8988T (cell line): ENCODE measurements around the gene SEMA3A.
"Not testable (repeated sequence)": the region's sequence is repeated elsewhere in the genome, so short reads cannot be mapped to it uniquely, and the experiment has no call there.

Experiments
- DNase-seq: peaks from one replicate; pipeline ENCODE4 v3.0.0; 2011

SEMA3A gene

DNA sequence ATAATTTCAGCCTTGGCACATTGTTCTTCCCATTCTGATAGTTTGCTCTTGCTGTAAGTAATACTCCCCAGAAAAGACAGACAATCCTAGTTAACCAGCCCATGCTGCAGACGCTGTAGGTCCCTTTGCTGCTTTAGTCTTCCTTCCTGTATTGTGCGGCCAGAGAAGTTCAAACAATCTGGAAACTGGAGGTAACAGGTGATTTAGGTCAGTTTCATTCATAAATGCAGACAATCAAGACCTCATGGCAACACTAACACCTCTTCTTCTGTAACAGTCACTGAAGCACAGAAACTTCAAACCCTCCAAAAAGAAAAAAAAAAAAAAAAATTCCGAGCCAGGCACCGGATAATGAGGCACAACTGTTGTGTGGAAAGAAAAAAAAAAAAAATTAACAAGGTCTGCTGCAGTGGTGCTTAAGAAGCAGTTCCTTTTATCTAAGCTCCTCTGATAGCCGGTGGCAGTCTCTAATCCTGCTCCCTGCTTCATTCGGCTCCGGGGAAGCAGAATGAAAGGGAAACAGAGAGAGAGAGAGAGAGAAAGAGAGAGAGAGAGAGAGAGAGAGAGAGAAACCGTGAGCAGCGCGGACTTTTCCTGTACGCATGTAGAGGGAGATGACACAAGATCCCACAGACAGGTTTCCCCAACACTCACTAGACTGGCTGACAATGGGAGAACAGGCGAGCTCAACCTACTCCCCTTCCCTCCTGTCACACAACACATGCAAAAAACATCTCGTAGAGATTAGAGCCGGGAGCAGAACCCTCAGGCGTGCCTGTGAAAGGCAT lies at the start of gene SEMA3A:
TSS of gene SEMA3A (minus strand) at position 306 of the 788 bp plus-strand sequence. CDS start at position 103, 203 bp downstream.
- DNase-seq: no peak

DNA sequence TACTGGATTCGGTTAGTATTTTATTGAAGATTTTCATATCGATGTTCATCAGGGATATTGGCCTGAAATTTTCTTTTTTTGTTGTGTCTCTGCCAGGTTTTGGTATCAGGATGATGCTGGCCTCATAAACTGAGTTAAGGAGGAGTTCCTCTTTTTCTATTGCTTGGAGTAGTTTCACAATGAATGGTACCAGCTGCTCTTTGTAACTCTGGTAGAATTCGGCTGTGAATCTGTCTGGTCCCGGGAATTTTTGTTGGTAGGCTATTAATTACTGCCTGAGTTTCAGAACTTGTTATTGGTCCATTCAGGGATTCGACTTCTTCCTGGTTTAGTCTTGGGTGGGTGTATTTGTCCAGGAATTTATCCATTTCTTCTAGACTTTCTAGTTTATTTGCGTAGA lies 48.4 kb upstream of the SEMA3A start:
- DNase-seq: not testable (repeated sequence)

DNA sequence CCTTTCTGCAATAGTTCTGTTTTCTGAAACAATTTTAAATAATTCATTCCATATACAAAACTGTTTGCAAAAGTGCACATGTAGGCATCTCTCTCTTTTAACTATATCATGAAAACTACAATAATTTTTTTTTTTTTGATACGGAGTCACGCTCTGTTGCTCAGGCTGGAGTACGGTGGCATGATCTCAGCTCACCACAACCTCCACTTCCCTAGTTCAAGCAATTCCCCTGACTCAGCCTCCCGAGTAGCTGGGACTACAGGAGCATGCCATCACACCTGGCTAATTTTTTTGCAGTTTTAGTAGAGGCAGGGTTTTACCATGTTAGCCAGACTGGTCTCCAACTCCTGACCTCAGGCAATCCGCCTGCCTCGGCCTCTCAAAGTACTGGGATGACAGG lies 44.0 kb upstream of the SEMA3A start:
- no peak for DNase-seq

DNA sequence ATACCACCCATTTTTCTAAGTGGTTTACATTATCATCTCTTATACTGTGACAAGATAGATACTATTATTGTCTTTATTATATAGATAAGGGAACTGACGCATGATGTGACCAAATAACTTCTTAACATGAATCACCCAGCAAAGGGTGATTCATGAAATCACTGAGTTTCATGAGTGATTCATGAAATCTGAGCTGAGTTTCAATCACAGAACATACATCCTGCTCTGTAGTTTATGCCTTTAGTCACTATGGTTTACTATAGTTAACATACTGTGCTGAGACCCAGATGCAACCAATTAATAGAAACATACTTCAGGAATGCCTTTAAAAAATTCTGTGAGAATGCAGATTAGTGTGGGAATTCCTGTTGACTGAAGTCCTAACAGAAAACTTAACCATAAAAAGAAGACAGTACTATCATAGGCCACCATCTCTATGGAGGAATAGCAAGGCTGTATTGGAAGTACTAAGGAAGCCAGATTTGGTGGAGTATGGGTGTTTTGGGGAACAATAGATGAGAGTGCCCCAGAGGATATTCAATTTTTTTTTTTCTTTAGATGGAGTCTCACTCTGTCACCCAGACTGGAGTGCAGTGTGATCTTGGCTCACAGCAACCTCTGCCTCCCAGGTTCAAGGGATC lies 43.1 kb upstream of the SEMA3A start:
- DNase-seq: no peak

DNA sequence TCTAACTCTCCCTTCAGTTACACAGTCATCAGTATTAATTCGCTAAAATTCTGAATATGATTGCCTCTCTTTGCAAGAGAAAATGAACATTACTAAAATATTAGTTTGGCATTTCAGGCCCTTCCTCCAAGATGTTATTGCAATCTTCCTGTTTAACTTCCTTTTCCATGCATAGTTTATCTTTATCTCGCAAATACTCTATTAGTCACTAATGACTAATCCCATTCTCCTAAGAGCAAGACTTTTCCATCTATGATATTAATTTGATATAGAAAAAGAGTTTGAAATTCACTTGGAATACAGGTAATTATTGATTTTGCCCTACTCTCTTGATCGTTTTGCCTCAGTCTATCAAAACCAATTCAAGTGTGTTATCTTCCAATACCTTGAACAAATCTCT lies 41.8 kb upstream of the SEMA3A start:
- DNase-seq: no peak

DNA sequence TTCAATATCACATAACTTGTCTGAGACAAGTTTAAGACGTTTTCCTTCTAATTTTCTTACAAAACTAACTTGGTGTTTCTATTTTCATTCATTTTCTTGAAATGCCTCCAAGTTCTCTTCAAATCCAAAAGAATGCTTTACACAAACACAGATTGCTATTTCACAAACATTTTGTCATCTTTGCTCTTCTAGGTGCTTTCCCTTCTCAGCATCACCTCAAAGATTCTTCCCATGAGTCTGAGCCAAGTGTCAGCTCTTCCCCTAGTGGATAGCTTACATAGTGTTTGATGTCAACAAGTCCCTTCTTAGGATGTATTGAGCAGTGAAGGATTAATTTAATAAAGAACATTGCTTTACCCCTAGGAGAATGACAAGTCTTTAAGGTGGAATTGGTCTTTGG lies 38.1 kb upstream of the SEMA3A start:
- DNase-seq: no peak

DNA sequence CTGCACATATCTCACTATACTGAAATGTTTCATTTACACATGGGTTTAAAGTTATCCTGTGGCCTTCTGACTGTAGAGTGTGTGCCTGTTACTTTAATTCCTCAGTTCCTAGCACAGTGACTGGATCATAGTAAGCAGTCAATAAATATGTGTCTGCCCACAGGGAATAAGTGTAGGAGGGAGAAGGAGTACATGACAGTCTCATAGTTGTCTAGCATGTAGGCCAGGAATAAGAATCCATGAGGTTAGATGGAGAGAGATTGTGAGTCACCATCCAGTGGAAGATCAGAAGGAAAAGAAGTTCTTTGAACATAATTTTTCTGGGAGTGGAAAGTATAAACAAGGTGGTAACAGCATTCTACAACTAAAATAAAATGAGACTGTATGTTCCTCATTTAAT lies 36.6 kb upstream of the SEMA3A start:
- no peak for DNase-seq

DNA sequence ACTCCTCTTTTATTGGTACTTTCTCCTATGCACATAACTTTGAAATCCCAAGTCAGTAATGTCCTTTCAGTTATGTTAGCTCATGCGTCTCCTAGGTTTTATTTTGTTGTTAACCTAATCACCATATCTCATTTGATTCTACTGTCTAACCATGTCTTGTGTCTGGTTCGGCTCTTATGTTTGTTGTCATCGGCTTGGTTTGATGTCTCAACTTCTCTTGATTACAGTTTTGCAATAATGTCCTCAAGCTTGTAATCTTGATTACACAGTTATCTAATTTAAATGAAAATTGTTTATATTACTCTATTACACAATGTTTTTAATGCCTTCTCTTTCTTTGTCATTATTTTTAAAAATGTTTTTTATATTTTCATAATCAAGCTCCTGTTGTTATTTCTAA lies 35.9 kb upstream of the SEMA3A start:
- no peak for DNase-seq

DNA sequence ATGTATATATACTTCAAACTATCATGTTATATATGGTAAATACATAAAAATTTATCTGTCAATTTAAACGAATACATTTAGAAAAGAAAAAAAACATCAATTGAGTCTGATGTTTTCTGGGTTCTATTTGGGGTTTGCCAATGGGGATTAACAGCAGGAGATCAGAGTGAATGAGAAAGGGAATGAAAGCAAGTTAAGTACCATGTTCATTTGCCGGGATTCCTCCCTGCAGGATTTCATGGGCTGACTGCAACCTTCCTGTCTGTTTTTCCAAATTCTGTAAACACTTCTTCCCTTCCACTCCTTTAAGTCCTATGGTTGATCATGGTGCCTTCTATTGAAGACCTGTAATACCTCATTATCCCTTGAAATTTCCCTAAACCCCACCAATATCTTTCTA lies 33.9 kb upstream of the SEMA3A start:
- no peak for DNase-seq

DNA sequence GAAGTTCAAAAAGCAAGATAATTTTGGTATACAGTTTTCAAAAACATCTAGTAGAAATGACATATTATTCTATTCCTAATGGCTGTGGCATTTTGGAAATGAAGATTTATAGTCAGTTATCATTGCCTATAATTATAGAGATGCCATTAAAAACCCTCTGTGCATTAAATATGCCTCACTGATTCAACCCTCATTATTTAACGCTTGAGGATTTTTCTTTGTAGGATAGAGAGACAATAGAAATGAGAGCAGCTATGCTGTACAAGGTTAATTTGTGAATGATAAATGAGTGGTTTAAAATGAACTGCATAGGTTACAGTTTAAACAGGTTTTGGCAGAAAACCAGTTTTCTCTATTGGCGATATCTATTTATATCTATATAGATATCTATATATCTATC lies 32.2 kb upstream of the SEMA3A start:
- DNase-seq: no peak

DNA sequence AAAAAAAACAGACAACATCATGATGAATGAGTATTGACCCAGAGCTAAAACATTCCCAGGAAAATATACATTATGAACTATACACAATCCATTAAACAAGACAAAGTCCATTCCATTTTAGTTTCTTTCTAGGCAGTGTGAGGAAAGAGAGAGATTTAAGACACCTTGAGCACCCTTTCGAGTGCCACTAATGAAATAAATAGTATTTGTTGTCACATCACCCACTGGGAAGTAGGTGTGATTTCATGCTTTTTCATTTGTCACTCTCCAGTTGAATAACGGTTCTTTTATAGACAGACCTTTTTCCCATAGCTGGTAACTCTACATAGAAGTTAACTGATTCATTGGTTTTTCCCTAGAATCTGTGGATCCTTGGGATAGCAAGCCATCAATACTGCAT lies 29.9 kb upstream of the SEMA3A start:
- DNase-seq: no peak

DNA sequence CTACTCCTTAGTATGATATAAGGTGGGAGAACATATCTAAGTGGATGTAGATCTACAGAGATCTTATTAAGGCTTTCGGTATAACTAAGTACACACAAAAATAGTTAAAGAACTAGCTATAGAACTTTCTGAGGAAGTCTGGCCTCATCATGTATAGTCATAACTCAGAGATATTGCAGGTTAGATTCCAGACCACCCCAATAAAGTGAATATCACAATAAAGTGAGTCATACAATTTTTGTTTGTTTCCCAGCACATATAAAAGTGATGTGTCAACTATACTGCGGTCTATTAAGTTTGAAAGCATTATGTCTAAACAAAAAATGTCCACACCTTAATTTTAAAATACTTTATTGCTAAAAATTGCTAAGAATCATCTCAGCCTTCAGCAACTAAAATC lies 24.7 kb upstream of the SEMA3A start:
- no peak for DNase-seq

DNA sequence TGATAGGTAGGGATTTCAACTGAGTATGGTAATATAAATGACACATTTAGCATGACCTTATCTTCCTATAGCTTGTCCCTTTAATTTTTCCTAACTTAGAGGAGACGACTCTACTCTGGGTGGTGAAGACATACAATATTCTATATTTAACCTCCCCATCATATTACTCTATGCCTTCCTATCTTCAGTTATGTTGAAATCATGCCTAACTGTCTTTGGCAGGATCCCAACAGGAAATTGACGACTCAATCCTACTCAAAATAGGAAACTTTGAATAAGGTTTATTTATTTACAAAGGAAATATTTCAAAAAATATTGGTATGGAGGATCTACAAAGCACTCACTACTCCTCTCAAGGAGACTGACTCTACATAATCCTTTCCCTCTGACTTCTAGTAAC lies 24.1 kb upstream of the SEMA3A start:
- no peak for DNase-seq

DNA sequence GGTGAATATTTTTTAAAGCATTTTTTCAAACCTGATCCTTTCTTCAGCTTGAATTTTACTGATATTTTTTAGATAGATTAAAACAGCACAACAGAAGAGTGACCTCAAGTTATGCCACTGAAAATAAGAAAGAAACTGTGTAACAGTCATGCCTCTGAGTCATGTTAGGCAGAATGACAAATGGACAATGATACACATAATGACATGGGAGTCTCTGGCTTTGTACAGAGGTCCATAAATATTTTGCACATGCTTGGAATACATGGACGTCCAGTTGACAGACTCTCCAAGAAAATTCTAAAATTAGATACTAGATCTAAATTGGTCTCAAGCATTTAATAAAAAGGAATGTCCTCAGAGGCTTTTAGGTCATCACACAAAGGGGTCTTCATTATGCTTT lies 21.9 kb upstream of the SEMA3A start:
- DNase-seq: no peak

DNA sequence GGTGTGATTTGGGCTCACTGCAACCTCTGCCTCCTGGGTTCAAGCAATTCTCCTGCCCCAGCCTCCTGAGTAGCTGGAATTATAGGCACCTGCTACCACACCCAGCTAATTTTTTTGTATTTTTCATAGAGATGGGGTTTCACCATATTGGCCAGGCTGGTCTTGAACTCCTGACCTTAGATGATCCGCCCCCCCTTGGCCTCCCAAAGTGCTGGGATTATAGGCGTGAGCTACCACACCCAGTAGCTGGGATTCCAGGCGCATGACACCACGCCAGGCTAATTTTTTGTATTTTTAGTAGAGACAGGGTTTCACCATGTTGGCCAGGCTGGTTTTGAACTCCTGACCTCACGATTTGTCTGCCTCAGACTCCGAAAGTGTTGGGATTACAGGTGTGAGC lies 20.2 kb upstream of the SEMA3A start:
- DNase-seq: not testable (repeated sequence)

DNA sequence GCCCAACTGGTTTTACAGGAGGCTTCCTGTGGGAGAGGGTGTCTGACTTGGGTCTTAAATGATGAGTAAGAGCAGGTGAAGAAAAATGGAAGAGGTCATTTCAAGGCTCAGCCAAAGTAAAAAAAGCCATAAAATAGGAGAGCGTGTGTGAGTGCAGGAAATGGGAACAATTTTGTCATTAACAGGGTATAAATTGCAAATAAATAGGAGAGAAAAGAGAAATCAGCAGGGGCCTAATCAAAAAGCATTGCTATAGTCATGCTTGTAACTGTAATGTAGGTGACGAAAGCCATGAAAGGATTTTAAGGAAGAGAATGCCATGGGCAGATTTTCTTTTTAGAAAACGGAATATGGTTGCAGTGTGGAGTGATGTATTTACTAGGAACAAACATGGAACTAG lies 15.7 kb upstream of the SEMA3A start:
- DNase-seq: no peak

DNA sequence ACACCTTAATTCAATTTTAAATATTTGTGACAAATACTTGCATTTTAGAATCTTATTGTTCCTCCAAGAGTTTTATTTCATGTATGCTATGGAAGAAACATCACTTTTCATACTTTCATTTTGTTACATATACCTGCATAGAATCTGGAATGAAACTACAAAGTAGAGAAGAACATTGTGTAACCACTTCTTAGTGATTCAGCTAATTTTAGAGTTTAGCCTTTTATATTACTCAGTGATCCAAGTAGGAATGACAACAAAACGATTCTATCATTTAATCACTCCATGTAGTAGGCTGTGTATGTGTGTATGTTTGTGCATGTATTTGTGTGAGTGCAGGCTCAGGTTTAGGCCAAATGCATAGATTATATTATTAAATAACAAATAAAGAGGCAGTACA lies 14.4 kb upstream of the SEMA3A start:
- no peak for DNase-seq

DNA sequence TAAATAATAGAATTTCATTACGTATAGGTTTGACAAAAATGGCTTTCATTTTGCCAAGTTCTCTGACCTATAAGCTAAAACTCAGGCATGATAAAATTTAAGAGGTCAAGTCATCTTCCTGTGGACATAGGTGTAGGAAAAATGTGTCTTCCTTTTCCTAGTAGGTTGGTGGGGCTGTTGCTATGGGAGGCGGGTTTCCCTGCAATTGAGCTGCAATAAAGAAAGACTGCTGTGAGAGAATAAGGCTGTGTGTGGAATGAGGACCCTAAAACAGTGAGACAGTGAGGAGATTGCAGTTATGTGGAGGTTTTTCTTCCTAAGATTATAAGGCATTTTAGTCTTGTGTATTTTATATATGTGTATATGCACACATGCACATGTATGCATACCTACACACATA lies 13.0 kb upstream of the SEMA3A start:
- no peak for DNase-seq

DNA sequence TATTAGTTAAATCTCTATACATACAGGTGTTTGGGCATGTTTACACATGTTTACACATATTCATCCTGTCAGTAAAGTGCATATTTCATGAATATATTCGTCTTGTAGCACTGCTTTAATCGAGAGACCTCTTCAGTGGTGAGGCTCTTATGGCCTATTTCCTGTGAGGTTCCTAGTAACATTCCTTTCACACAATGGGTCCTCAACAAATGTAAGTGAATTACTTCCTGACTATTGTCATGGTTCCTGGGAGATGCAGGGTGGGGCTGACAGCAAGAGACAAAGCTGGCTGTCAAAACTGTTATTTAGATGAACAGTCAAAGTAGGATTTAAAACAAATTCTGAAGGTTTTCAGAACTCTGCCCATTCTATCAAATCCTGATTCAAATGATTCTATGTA lies 12.4 kb upstream of the SEMA3A start:
- DNase-seq: no peak

DNA sequence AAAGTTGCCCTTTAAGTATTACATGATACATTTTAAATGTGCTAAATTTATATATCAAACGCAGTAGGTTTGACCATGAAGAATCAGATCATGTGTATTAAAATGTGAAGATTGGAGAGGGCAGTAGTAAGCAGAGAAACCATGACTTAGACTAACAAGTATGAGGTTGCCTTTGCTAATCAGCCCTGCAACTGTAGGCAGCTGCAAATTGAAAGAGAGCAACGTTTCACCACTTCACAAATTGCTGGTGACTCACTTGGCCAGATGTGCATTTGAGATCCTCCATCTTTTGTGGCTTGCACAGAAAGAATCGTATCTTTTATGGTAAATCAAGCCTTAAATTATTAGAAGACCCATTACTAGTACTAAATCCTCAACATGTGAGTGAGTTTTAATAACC lies 10.1 kb upstream of the SEMA3A start:
- no peak for DNase-seq

DNA sequence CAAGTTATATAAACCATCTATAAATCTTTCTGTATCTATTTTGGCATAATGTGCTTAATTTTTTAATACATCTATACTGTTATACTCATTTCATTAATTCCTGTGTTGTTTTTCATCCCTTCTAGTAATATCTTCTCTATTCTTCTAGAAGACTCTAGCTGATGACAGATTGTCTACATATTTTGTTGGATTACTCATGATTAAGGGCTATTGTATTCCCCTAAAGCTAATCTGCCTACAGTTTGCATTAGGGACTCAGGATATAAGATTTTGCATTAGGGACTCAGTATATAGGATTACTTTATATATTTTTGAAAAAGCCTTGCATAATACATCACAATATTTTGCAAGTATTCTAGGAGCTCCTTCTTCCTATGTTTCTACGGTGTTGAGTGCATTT lies 8.3 kb upstream of the SEMA3A start:
- no peak for DNase-seq

DNA sequence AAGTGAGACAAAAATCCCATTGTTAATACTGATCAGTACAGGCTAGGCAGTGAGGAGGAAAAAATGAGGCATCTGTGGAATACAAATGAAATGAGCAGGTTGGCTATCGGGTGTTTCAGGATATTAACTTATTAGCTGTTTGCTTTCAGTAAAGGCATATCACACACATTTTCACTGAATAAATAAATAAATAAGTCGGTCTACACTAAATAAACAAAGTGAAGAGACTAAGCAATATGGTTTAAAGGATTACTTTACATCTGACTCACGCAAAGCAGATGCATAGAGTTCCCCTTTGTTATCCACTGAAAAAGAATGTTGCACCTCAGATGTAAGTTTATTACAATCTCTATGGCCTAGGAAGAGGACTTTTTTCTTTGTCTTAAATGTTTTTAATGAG lies 6.3 kb upstream of the SEMA3A start:
- DNase-seq: no peak

DNA sequence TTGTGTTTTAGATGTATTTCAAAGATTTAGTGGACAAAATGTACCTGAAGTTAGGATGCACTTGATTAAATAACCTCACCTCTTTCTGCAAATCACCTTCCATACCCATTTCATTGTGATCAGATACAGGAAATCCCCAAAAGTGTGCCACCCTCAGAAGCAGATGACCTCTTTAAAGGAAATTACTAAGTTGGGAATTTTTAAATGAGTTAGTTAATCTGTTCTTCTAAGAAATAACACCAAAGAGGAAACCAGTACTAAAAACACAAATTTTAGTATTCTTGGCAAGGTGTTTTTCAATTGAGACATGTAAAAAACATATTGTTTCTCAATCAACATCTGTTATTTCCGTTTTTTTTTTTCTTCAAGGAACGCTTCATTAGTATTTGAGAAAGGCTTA lies 4.6 kb upstream of the SEMA3A start:
- DNase-seq: no peak

DNA sequence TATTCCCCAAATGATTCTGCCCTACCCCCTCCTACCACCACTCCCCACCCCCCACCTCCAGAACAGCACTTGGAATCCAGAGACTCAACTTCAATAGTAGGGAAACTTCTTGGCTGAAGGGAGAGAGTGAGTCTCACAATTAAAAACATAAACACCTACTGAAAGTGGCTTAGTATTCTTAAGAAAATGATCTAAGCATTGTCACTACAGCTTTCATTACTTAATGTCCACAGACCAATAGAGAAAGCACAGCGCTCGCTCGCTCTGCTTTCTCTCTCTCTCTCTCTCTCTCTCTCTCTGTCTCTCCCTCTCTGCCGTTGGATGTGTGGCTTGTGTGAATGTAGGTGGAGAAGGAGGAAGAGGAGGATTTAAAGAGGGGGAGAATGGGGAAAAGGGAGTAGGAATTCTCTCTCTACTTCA lies 1.5 kb upstream of the SEMA3A start:
- DNase-seq: no peak
